HepG2 (cell line): ENCODE results near the gene KLHDC2. TPM values are rescaled to one million over a fixed set of nuclear protein-coding genes. Genes with fewer than 3 reads are reported as not detected.

Experiments
- EED ChIP-seq: sonication (generic); formaldehyde crosslinking; IDR thresholded peaks from 2 replicates; pipeline ENCODE4 v1.5.0; 2020; ENCODE audit warnings: mild to moderate bottlenecking, missing genetic modification reagents
- FOXC1 ChIP-seq: sonication (generic); formaldehyde crosslinking; IDR thresholded peaks from 2 replicates; pipeline ENCODE4 v1.8.0; 2022; ENCODE audit warnings: mild to moderate bottlenecking, missing genetic modification reagents, borderline replicate concordance
- NCOR1 ChIP-seq: fragments of 200-600 bp; sonication (generic); IDR thresholded peaks from 2 replicates; pipeline ENCODE4 v1.7.0; 2017; ENCODE audit warnings: antibody characterized with exemption, low read length, borderline replicate concordance
- RFXAP ChIP-seq: sonication (generic); formaldehyde crosslinking; IDR thresholded peaks from 2 replicates; pipeline ENCODE4 v1.4.0; 2020; ENCODE audit warnings: missing genetic modification reagents, borderline replicate concordance
- TBL1XR1 ChIP-seq: fragments of 150-350 bp; IDR thresholded peaks from 2 replicates; pipeline ENCODE4 v1.6.1; 2014; ENCODE audit warnings: borderline replicate concordance, low read length; ENCODE audit not compliant: partially characterized antibody
- YEATS4 ChIP-seq: sonication (generic); formaldehyde crosslinking; IDR thresholded peaks from 2 replicates; pipeline ENCODE4 v1.4.0; 2020; ENCODE audit warnings: missing genetic modification reagents, borderline replicate concordance
- ZNF230 ChIP-seq: sonication (generic); formaldehyde crosslinking; IDR thresholded peaks from 2 replicates; pipeline ENCODE4 v1.4.0; 2020; ENCODE audit warnings: mild to moderate bottlenecking, missing genetic modification reagents
- ZNF747 ChIP-seq: sonication (generic); formaldehyde crosslinking; IDR thresholded peaks from 2 replicates; pipeline ENCODE4 v1.8.1; 2023; ENCODE audit warnings: missing genetic modification reagents, mild to moderate bottlenecking, borderline replicate concordance
- ZNF790 ChIP-seq: sonication (generic); formaldehyde crosslinking; IDR thresholded peaks from 2 replicates; pipeline ENCODE4 v1.8.0; 2022; ENCODE audit warnings: missing genetic modification reagents, mild to moderate bottlenecking, borderline replicate concordance
- ZSCAN30 ChIP-seq: sonication (generic); formaldehyde crosslinking; IDR thresholded peaks from 2 replicates; pipeline ENCODE4 v1.5.0; 2020; ENCODE audit warnings: mild to moderate bottlenecking, missing genetic modification reagents
- polyA plus RNA-seq, 8 experiments: library from polyadenylated mRNA; depleted of rRNA in 3 of 8; stranded (reverse) in 7 of 8; unstranded in 1 of 8; fragments of >200 nt; fragmentation: Illumina TruSeq in 4 of 8; extraction: Trizol in 4 of 8; gene quantifications; 2 replicates each; pipeline versions ENCODE4 v1.2.1 to v1.2.3, GENCODE V29; 2011 to 2016; ENCODE audit warnings: low read depth in 4 of 8, missing spikeins in 1 of 8, mixed read lengths in 1 of 8; ENCODE audit not compliant: insufficient read depth in 1 of 8
- total RNA-seq, 5 experiments: library from RNA; depleted of rRNA; stranded (reverse); fragments of >200 nt; fragmentation: Illumina TruSeq; extraction: Trizol; gene quantifications; 2 replicates each; pipeline ENCODE4 v1.2.3, GENCODE V29; 2016; ENCODE audit warnings: low read depth in 1 of 5
- TF ChIP-seq, protein P1 (sequence below): sonication (generic); formaldehyde crosslinking; IDR thresholded peaks from 2 replicates; pipeline ENCODE4 v1.4.0; 2020; ENCODE audit warnings: missing genetic modification reagents, borderline replicate concordance
- TF ChIP-seq, protein P2 (sequence below): sonication (generic); formaldehyde crosslinking; conservative IDR thresholded peaks from 2 replicates; pipeline ENCODE4 v1.4.0; 2020; ENCODE audit warnings: missing genetic modification reagents
- TF ChIP-seq, protein P3 (sequence below): sonication (generic); formaldehyde crosslinking; IDR thresholded peaks from 2 replicates; pipeline ENCODE4 v1.4.0; 2020; ENCODE audit warnings: missing genetic modification reagents
- TF ChIP-seq, protein P4 (sequence below): sonication (generic); formaldehyde crosslinking; conservative IDR thresholded peaks from 2 replicates; pipeline ENCODE4 v1.5.0; 2020; ENCODE audit warnings: missing genetic modification reagents
- TF ChIP-seq, protein P5 (sequence below): sonication (generic); formaldehyde crosslinking; IDR thresholded peaks from 2 replicates; pipeline ENCODE4 v1.4.0; 2020; ENCODE audit warnings: mild to moderate bottlenecking, missing genetic modification reagents
- TF ChIP-seq, protein P6 (sequence below): sonication (generic); IDR thresholded peaks from 2 replicates; pipeline ENCODE4 v1.6.1; 2016; ENCODE audit warnings: low read depth, borderline replicate concordance

KLHDC2 gene
- total and polyA plus RNA-seq, 2 of the 13 experiments (the other 11 are each of a cell fraction or from before 2014, with no cell fraction given), result 95.5 to 170 TPM

DNA sequence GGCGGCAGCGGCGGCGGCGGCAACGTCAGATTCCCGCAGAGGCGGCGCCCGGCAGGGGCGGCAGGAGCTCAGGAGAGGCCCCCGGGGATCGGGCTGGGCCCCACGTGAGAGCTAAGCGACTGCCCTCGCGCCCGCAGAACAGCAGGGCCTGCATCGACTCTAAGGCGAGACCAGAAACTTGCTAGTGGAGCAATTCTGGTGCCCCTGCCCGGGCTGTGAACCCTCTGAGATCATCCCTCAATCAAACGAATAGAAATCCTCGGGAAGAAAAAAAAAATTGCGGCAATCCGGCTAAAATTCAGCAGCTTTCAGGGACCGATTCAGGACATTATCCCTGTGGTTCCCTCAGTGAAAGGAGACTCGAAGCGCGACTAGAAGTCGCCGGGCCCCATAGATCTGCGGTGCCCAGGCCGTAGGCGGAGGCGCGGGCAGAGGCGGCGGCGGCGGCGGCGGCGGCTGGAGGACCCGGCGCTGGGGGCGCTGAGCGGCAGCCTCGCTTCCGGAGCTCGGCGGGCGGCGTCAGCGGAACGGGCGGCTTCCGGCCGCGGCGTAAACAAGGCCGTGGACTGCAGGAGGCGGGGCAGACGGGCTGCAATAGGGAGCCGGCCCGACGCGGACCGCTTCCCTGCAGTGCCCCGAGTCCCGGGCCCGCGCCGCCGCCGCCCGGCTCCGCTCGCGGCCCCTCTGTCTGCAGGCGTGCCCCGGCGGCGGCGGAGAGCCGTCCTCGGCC lies at the start of gene KLHDC2 (continued):
- TF ChIP-seq, protein P1, sequence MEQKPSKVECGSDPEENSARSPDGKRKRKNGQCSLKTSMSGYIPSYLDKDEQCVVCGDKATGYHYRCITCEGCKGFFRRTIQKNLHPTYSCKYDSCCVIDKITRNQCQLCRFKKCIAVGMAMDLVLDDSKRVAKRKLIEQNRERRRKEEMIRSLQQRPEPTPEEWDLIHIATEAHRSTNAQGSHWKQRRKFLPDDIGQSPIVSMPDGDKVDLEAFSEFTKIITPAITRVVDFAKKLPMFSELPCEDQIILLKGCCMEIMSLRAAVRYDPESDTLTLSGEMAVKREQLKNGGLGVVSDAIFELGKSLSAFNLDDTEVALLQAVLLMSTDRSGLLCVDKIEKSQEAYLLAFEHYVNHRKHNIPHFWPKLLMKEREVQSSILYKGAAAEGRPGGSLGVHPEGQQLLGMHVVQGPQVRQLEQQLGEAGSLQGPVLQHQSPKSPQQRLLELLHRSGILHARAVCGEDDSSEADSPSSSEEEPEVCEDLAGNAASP (CRISPR knock-in tag), result 0 out of 2 replicates have a peak, but pooled peaks have one; percentile 4
- TF ChIP-seq, protein P2, sequence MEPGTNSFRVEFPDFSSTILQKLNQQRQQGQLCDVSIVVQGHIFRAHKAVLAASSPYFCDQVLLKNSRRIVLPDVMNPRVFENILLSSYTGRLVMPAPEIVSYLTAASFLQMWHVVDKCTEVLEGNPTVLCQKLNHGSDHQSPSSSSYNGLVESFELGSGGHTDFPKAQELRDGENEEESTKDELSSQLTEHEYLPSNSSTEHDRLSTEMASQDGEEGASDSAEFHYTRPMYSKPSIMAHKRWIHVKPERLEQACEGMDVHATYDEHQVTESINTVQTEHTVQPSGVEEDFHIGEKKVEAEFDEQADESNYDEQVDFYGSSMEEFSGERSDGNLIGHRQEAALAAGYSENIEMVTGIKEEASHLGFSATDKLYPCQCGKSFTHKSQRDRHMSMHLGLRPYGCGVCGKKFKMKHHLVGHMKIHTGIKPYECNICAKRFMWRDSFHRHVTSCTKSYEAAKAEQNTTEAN (CRISPR knock-in tag), result peak; percentile 54; the same call in 1 of the 2 replicates
- TF ChIP-seq RFXAP (CRISPR knock-in tag) (peak; percentile 6; the same call in 1 of the 2 replicates), ZNF747 (CRISPR knock-in tag) (peak; percentile 10; the same call in 1 of the 2 replicates), ZNF230 (no peak), FOXC1 (CRISPR knock-in tag) (peak; percentile 74), ZSCAN30 (CRISPR knock-in tag) (0 out of 2 replicates have a peak, but pooled peaks have one; percentile 4), ZNF790 (CRISPR knock-in tag) (0 out of 2 replicates have a peak, but pooled peaks have one; percentile 25), NCOR1 (peak; percentile 41; the same call in 1 of the 2 replicates), TBL1XR1 (no peak), EED (CRISPR knock-in tag) (peak; percentile 20; the same call in 1 of the 2 replicates), YEATS4 (CRISPR knock-in tag) (peak; percentile 90; the same call in 1 of the 2 replicates)
- TF ChIP-seq, protein P3, sequence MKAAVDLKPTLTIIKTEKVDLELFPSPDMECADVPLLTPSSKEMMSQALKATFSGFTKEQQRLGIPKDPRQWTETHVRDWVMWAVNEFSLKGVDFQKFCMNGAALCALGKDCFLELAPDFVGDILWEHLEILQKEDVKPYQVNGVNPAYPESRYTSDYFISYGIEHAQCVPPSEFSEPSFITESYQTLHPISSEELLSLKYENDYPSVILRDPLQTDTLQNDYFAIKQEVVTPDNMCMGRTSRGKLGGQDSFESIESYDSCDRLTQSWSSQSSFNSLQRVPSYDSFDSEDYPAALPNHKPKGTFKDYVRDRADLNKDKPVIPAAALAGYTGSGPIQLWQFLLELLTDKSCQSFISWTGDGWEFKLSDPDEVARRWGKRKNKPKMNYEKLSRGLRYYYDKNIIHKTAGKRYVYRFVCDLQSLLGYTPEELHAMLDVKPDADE, result no peak
- TF ChIP-seq, protein P4, sequence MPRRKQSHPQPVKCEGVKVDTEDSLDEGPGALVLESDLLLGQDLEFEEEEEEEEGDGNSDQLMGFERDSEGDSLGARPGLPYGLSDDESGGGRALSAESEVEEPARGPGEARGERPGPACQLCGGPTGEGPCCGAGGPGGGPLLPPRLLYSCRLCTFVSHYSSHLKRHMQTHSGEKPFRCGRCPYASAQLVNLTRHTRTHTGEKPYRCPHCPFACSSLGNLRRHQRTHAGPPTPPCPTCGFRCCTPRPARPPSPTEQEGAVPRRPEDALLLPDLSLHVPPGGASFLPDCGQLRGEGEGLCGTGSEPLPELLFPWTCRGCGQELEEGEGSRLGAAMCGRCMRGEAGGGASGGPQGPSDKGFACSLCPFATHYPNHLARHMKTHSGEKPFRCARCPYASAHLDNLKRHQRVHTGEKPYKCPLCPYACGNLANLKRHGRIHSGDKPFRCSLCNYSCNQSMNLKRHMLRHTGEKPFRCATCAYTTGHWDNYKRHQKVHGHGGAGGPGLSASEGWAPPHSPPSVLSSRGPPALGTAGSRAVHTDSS (CRISPR knock-in tag), result no peak
- TF ChIP-seq, protein P5, sequence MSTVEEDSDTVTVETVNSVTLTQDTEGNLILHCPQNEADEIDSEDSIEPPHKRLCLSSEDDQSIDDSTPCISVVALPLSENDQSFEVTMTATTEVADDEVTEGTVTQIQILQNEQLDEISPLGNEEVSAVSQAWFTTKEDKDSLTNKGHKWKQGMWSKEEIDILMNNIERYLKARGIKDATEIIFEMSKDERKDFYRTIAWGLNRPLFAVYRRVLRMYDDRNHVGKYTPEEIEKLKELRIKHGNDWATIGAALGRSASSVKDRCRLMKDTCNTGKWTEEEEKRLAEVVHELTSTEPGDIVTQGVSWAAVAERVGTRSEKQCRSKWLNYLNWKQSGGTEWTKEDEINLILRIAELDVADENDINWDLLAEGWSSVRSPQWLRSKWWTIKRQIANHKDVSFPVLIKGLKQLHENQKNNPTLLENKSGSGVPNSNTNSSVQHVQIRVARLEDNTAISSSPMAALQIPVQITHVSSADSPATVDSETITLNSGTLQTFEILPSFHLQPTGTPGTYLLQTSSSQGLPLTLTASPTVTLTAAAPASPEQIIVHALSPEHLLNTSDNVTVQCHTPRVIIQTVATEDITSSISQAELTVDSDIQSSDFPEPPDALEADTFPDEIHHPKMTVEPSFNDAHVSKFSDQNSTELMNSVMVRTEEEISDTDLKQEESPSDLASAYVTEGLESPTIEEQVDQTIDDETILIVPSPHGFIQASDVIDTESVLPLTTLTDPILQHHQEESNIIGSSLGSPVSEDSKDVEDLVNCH (CRISPR knock-in tag), result no peak
- TF ChIP-seq, protein P6, sequence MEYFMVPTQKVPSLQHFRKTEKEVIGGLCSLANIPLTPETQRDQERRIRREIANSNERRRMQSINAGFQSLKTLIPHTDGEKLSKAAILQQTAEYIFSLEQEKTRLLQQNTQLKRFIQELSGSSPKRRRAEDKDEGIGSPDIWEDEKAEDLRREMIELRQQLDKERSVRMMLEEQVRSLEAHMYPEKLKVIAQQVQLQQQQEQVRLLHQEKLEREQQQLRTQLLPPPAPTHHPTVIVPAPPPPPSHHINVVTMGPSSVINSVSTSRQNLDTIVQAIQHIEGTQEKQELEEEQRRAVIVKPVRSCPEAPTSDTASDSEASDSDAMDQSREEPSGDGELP, result no peak
